Activated T-cell treated with anti-CD3 and anti-CD28 coated beads, Interleukin-2, amount 50 U/mL, for 24 hours (primary cell): Measurements from ENCODE around the gene BRWD1.
"Not testable (repeated sequence)": the region's sequence is repeated elsewhere in the genome, so short reads cannot be mapped to it uniquely, and the experiment has no call there.

Experiments used
- DNase-seq: peaks from one replicate; pipeline ENCODE4 v3.0.0-alpha.2; 2020
- H3K27ac Mint-ChIP-seq: 2 replicates; pipeline ENCODE4 v1.8.0; 2020; ENCODE audit warnings: mild to moderate bottlenecking, mixed read lengths
- H3K27me3 Mint-ChIP-seq: 2 replicates; pipeline ENCODE4 v1.8.0; 2020; ENCODE audit warnings: mixed read lengths
- H3K36me3 Mint-ChIP-seq: 2 replicates; pipeline ENCODE4 v1.8.0; 2020; ENCODE audit warnings: low read depth, mixed read lengths
- H3K4me1 Mint-ChIP-seq: 2 replicates; pipeline ENCODE4 v1.8.0; 2020; ENCODE audit warnings: low read depth, mixed read lengths
- H3K4me3 Mint-ChIP-seq: 2 replicates; pipeline ENCODE4 v1.8.0; 2020; ENCODE audit warnings: mild to moderate bottlenecking, moderate library complexity, mixed read lengths
- H3K9me3 Mint-ChIP-seq: 2 replicates; pipeline ENCODE4 v1.8.0; 2020; ENCODE audit warnings: mixed read lengths

The BRWD1 gene

DNA sequence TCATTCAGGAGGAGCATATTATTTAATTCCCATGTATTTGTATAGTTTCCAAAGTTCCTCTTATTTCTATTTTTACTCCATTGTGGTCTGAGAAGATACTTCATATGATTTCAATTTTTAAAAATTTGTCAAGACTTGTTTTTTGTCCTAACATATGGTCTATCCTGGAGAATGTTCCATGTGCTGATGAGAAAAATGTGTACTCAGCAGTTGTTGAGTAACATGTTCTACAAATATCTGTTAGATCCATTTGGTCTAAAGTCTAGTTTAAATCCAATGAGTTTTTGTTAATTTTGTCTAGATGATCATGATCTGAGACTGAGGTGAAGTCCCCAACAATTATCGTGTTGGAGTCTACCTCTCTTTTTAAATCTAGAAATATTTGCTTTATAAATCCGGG is 144.6 kb downstream of the BRWD1 start:
- Mint-ChIP-seq H3K27ac (no peak overlapping the region), H3K4me3 (no peak overlapping the region), H3K36me3 (peaks cover 49% of the 10 kb centered on the region), H3K27me3 (no peaks in the 10 kb centered on the region), H3K4me1 (no peaks in the 10 kb centered on the region), H3K9me3 (peaks cover 17% of the 10 kb centered on the region)
- DNase-seq = no peak

DNA sequence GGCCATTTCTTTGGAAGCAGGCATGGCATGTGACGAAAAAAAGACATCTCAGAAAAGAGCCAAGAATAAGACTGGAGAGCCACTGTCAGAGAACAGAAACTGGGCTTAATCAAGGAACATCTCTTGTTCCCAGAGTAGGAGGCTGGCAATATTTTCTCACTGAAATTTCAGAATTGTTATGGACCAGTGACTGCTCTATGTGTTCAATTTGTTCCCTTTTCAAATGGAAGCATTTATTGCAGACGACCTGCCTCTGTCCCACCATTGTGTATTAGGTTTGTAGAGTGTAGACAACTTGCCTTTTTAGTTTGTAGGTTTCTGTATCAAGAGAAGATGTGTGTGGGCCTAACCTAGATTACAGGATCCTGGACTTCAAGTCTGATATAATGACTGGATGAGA is 148.9 kb downstream of the BRWD1 start:
- no peak overlapping the region for H3K27ac Mint-ChIP-seq
- H3K9me3 Mint-ChIP-seq = peaks cover 24% of the 10 kb centered on the region

DNA sequence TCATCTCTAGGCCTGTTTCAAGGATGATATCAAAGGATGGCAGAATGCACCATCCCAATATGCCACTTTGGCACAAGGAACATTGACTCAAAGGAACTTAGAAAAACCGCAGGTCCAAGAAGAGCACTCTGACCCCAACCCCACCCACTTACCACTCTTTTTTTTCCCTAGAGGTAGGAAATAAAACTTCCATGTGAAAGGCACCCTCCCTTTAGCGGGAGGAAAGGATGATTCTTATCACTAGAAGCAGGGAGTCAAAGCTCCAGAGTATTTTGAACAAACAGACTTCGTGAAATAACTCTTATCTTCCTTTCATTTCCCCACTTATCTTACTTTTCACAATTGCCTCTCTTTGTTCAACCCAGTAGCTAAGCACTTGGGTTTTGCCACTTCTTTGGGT is 152.4 kb downstream of the BRWD1 start:
- H3K36me3 Mint-ChIP-seq = no peaks in the 10 kb centered on the region
- peaks cover 24% of the 10 kb centered on the region for H3K9me3 Mint-ChIP-seq
- H3K4me3 Mint-ChIP-seq = no peak overlapping the region
- H3K27ac Mint-ChIP-seq = no peak overlapping the region
- H3K4me1 Mint-ChIP-seq = no peaks in the 10 kb centered on the region
- peaks cover 5% of the 10 kb centered on the region for H3K27me3 Mint-ChIP-seq
- DNase-seq = no peak

More for the DNA sequence above, 148.9 kb downstream of the BRWD1 start:
- H3K27me3 Mint-ChIP-seq = peaks cover 5% of the 10 kb centered on the region
- H3K4me1 Mint-ChIP-seq = no peaks in the 10 kb centered on the region
- H3K4me3 Mint-ChIP-seq = no peak overlapping the region
- no peak for DNase-seq
- peaks cover 10% of the 10 kb centered on the region for H3K36me3 Mint-ChIP-seq

DNA sequence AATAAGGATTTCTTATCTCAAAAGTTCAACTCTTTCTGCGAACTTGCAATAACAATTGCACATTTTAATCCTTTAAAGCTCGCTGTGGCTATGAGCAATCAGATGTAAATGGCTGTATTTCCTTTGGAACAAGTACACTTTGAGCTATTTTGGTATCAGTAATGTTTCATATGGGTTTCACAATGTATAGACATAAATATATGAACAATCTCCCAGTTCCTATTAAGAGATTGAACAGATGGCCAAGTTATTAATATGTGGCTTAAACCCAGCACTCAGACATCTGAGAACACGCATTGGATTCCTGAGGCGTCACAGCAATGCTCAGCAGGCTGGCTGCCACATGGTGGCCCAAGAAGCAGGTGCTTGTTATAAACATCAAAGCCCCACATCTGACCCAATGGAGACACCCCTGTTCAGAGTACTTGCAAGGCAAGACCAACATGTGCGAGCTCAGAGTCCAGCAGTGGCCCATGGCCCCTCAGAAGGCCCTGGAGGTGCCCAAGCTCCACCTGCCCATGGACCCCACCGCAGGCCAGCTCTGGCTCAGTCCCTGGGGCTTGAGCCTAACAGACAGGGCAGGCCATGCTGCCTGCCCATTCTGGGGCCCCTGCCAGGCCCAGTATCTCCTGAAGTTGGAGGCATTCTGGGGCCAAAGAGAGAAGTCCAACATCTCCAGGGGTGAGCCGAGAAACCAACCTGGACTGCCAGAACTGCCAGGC is 153.9 kb downstream of the BRWD1 start:
- Mint-ChIP-seq H3K4me3 (no peak overlapping the region), H3K9me3 (peaks cover 13% of the 10 kb centered on the region), H3K27ac (no peak overlapping the region), H3K36me3 (no peaks in the 10 kb centered on the region), H3K4me1 (no peaks in the 10 kb centered on the region), H3K27me3 (peaks cover 5% of the 10 kb centered on the region)
- no peak for DNase-seq

DNA sequence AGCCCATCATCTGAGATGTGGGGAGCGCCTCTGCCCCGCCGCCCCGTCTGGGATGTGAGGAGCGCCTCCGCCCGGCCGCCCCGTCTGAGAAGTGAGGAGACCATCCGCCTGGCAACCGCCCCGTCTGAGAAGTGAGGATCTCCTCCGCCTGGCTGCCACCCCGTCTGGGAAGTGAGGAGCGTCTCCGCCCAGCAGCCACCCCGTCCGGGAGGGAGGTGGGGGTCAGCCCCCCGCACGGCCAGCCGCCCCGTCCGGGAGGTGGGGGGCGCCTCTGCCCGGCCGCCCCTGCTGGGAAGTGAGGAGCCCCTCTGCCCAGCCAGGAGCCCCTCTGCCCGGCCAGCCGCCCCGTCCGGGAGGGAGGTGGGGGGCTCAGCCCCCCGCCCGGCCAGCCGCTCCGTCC is 156.2 kb downstream of the BRWD1 start:
- not testable (repeated sequence) for H3K27me3 Mint-ChIP-seq, DNase-seq, H3K9me3 Mint-ChIP-seq, H3K4me3 Mint-ChIP-seq, H3K27ac Mint-ChIP-seq, H3K36me3 Mint-ChIP-seq, H3K4me1 Mint-ChIP-seq

DNA sequence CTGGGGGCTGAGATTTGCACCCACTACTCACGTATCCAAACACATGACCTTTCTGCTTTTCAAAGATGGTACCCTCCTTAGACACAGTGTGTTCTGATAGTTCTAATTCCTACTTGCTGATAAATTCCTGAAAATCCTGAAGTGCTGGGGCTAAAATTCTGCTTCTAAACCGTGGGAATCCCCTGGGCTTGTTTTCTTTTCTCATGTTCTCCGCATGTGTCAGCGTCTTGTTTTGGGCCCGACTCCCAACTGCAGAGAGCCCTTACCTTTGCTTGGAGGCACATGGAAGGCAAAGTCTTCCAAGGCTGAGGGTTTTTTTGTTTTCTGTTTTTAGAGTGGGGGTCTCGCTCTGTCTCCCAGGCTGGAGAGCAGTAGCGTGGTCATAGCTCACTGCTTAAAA is 157.4 kb downstream of the BRWD1 start:
- Mint-ChIP-seq H3K36me3 (no peaks in the 10 kb centered on the region), H3K27ac (no peak overlapping the region), H3K4me3 (no peak overlapping the region), H3K9me3 (no peaks in the 10 kb centered on the region), H3K4me1 (no peaks in the 10 kb centered on the region), H3K27me3 (peaks cover 3% of the 10 kb centered on the region)
- no peak for DNase-seq

DNA sequence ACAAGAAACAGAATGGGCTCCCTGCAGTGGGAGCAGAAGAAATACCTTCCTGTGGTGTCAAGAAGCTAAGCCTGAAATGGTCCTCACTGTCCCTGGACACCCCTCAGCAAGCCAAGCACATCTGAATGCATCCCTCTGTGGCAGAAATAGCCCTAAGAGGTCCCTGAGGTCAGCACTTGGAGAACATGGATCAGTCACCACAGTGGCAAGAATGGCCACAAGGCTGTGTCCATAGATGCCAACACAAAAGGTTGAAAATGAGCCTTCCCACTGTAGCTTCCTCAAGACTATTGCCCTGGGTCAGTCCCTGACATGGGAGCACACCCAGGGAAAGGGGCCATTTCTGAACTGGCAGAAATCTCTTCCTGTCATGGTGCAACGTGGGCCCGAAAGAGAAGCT is 157.9 kb downstream of the BRWD1 start:
- H3K4me3 Mint-ChIP-seq = no peak overlapping the region
- no peak for DNase-seq
- H3K4me1 Mint-ChIP-seq = no peaks in the 10 kb centered on the region
- peaks cover 3% of the 10 kb centered on the region for H3K27me3 Mint-ChIP-seq
- H3K27ac Mint-ChIP-seq = no peak overlapping the region
- H3K9me3 Mint-ChIP-seq = no peaks in the 10 kb centered on the region
- no peaks in the 10 kb centered on the region for H3K36me3 Mint-ChIP-seq

DNA sequence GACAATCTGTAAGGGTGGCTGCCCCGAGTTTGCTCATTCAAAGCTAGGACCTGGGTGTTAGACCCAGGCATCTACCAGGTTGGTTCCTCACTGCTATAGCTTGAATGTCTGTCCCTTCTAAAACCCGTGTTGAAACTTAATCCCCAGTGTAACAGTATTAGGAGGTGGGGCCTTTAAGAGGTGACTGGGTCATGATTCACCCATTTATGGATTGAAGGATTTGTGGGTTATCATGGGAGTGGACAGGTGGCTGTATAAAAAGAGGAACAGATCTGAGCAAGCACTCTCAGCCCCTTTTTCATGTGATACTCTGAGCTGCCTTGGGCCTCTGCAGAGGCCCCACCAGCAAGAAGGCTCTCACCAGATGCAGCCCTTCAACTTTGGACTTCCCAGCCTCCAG is 159.6 kb downstream of the BRWD1 start:
- Mint-ChIP-seq H3K27me3 (peaks cover 3% of the 10 kb centered on the region), H3K4me3 (no peak overlapping the region), H3K9me3 (no peaks in the 10 kb centered on the region), H3K36me3 (no peaks in the 10 kb centered on the region), H3K4me1 (no peaks in the 10 kb centered on the region), H3K27ac (no peak overlapping the region)
- no peak for DNase-seq

DNA sequence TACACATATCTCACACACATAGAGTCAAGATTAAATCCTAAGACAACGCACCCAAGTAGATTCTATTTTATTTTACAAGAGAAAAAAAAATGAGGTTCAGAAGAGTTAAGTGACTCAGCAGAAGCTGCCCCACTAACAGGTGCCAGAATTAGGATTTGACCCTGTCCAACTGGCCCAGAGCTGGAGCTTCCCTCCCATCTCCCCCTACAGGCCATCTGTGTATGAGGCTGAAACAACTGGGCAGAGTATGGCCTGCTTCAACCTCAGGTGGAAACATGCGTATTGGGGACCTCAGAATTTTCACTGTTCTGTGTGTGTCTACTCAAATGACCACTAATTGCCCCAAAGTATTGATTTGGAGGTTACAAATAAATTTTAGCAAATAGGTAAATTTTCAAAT is 160.1 kb downstream of the BRWD1 start:
- H3K36me3 Mint-ChIP-seq = no peaks in the 10 kb centered on the region
- no peak overlapping the region for H3K27ac Mint-ChIP-seq
- peaks cover 3% of the 10 kb centered on the region for H3K27me3 Mint-ChIP-seq
- H3K4me1 Mint-ChIP-seq = no peaks in the 10 kb centered on the region
- no peak for DNase-seq
- H3K4me3 Mint-ChIP-seq = no peak overlapping the region
- no peaks in the 10 kb centered on the region for H3K9me3 Mint-ChIP-seq

DNA sequence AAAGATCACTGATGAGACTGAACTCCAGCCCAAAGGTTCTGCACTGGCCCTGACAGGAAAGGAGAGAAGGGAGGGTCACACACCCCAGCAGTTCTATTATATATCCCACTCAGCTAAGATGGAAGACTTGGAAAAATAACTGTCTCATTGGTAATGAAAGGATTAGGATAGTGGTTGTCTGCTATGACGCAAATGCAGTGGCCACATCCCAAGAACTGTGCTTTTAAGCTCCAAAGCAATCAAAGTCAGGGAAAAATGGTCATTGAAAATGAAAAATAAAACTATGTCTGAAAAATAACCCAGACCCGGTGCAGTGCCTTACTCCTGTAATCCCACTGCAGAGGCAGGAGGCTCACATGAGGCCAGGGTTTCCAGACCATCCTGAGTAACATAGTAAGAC is 161.2 kb downstream of the BRWD1 start:
- H3K27ac Mint-ChIP-seq = no peak overlapping the region
- no peaks in the 10 kb centered on the region for H3K36me3 Mint-ChIP-seq
- H3K4me1 Mint-ChIP-seq = no peaks in the 10 kb centered on the region
- no peak for DNase-seq
- H3K9me3 Mint-ChIP-seq = no peaks in the 10 kb centered on the region
- H3K27me3 Mint-ChIP-seq = peaks cover 3% of the 10 kb centered on the region
- no peak overlapping the region for H3K4me3 Mint-ChIP-seq

DNA sequence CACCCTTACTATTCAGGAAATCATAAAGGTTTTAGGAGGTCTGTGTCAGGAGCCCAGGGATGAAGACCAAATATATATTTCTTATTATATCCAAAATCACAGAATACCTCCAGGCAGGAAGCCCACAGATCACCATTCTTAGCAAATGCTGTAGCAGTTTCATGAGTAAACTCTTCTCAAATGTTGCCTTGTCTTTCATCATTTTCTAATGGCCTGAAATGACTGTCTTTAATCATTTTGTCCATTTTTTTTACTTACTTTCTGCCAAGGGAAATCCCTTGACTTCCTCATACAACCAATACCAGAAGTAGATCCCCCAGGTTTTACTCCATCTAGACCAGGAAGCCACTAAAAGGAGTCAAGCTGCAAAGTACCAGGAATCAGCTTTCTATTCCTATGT is 162.6 kb downstream of the BRWD1 start:
- Mint-ChIP-seq H3K27ac (no peak overlapping the region), H3K4me1 (no peaks in the 10 kb centered on the region), H3K27me3 (peaks cover 3% of the 10 kb centered on the region), H3K4me3 (no peak overlapping the region), H3K36me3 (no peaks in the 10 kb centered on the region), H3K9me3 (no peaks in the 10 kb centered on the region)
- DNase-seq = no peak

DNA sequence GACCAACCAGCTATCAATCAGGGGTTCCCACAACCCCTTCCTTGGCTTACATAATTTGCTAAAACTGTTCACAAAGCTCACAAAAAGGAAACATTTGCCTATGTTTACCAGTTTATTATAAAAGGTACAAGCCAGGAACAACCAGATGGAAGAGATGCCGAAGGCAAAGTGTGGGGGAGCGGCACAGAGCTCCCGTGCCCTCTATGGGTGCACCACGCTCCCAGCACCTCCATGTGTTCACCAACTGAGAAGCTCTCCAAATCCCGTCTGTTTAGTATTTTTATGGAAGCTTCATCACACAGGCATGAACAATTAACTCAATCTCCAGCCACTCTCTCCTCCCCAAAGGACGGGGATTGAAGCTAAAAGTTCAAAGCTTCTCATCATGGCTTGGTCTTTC is 163.1 kb downstream of the BRWD1 start:
- no peak overlapping the region for H3K4me3 Mint-ChIP-seq
- no peak for DNase-seq
- no peaks in the 10 kb centered on the region for H3K4me1 Mint-ChIP-seq
- H3K27me3 Mint-ChIP-seq = peaks cover 3% of the 10 kb centered on the region
- no peaks in the 10 kb centered on the region for H3K36me3 Mint-ChIP-seq
- H3K9me3 Mint-ChIP-seq = no peaks in the 10 kb centered on the region
- H3K27ac Mint-ChIP-seq = no peak overlapping the region

DNA sequence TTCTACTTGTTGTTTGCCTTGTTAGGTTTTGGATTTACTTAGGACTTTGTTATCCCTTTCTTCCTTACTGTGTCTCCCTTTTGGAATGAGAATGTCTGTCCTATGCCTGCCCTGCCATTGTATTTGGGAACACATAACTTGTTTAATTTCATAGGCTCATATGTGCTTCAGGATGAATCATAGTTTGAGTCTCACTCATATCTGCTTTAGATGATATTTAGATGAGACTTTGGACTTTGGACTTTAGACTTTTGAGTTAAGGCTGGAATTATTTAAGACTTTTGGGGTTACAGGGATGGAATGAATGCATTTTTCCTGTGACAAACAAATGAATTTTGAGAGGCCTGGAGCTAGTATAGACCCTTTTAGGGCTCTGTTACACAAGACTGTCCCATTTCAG is 163.6 kb downstream of the BRWD1 start:
- Mint-ChIP-seq H3K9me3 (no peaks in the 10 kb centered on the region), H3K36me3 (no peaks in the 10 kb centered on the region), H3K4me3 (no peak overlapping the region), H3K4me1 (no peaks in the 10 kb centered on the region), H3K27ac (no peak overlapping the region), H3K27me3 (peaks cover 3% of the 10 kb centered on the region)
- no peak for DNase-seq

DNA sequence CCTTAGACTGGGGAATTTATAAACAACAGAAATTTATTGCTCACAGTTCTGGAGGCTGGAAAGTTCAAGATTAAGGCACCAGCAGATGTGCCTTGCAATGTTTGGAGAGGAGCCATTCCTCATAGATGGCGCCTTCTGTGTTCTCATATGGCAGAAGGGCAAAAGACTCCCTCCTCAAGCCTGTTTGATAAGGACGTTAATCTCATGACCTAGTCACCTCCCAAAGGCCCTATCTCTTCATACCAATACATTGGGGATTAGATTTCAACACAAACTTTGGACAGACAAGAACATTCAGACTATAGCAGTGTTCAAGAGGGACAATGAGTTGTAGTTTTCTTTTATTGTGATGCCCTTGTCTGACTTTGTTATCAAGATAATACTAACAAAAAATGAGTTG is 164.5 kb downstream of the BRWD1 start:
- no peaks in the 10 kb centered on the region for H3K9me3 Mint-ChIP-seq
- no peak overlapping the region for H3K27ac Mint-ChIP-seq
- peaks cover 3% of the 10 kb centered on the region for H3K27me3 Mint-ChIP-seq
- no peak overlapping the region for H3K4me3 Mint-ChIP-seq
- DNase-seq = no peak
- H3K4me1 Mint-ChIP-seq = no peaks in the 10 kb centered on the region
- H3K36me3 Mint-ChIP-seq = no peaks in the 10 kb centered on the region

DNA sequence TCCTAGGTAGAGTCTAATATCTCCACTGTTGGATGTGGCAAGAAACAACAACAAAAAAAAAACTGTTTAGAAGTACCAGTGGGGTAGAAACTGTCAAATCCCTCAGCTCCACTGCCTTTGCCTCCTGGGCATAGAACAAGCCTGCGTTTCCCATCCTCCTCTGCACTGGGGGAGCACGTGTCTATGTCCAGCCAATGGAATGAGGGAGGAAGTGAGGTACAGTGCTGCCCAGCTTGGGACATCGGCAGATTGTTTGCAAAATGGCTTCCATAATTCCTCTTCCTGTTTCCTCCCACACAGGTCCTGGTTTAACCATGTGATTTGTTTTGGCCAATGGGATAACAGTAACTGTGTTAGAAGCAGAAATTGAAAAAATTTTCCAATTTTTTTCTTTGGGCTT is 169.2 kb downstream of the BRWD1 start:
- DNase-seq = no peak
- H3K36me3 Mint-ChIP-seq = no peaks in the 10 kb centered on the region
- H3K27me3 Mint-ChIP-seq = no peaks in the 10 kb centered on the region
- no peak overlapping the region for H3K27ac Mint-ChIP-seq
- H3K9me3 Mint-ChIP-seq = peaks cover 2% of the 10 kb centered on the region
- no peak overlapping the region for H3K4me3 Mint-ChIP-seq
- no peaks in the 10 kb centered on the region for H3K4me1 Mint-ChIP-seq

DNA sequence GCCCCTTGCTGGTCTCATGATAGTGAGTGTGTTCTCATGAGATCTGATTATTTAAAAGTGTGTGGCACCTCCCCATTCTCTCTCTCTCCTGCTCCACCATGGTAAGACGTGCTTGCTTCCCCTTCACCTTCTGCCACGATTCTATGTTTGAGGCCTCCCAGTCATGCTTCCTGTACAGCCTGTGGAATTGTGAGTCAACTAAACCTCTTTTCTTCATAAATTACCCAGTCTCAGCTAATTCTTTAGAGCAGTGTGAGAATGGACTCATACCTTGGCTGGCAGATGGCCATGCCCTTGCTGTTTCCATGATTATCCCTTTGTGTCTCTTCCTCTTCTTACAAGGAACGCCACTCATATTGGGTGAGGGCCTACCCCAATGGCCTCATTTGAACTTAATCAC is 170.5 kb downstream of the BRWD1 start:
- H3K4me1 Mint-ChIP-seq = no peaks in the 10 kb centered on the region
- no peak overlapping the region for H3K4me3 Mint-ChIP-seq
- H3K27me3 Mint-ChIP-seq = no peaks in the 10 kb centered on the region
- peaks cover 2% of the 10 kb centered on the region for H3K9me3 Mint-ChIP-seq
- H3K36me3 Mint-ChIP-seq = no peaks in the 10 kb centered on the region
- no peak for DNase-seq
- no peak overlapping the region for H3K27ac Mint-ChIP-seq
